ENCODE measurements around the gene DGKI.

The DGKI gene

DNA sequence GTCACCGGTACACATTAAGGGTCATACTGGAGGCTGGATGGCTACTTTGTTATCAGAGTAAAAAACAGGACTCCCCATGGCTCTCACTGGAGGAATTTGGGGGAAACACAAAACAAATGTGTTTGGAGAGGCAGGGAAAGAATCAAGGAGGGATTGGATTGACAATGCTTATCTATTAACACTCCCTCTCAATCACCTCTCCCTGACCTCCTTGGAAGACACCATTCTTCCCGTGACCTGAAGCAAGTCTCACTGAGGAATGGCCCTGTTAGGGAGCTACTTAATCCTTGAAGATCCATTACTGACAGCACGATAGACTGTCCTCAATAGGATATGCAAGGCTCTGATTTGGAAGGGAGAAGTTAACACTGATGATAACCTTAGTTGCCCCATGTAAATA lies 261.2 kb downstream of the DGKI start:
- DNase-seq: no peak

DNA sequence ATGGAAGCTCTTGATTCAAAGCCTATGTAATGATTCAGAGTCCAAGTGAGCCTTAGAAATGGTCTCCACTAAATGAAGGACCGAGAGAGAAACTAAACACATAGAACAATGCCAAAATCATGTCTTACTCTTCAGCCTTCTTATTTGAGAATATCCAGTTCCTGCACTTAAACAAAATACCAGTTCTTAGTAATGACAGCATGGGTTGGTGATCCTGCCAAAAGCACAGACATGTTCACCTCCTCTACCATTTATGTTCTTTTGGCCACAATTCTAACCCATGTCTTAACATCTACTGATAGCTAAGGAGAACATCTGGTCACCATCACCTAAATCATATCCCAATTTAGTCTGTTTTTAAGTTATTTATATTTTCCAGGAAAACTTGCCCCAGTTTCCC lies 263.6 kb downstream of the DGKI start:
- DNase-seq: no peak

DNA sequence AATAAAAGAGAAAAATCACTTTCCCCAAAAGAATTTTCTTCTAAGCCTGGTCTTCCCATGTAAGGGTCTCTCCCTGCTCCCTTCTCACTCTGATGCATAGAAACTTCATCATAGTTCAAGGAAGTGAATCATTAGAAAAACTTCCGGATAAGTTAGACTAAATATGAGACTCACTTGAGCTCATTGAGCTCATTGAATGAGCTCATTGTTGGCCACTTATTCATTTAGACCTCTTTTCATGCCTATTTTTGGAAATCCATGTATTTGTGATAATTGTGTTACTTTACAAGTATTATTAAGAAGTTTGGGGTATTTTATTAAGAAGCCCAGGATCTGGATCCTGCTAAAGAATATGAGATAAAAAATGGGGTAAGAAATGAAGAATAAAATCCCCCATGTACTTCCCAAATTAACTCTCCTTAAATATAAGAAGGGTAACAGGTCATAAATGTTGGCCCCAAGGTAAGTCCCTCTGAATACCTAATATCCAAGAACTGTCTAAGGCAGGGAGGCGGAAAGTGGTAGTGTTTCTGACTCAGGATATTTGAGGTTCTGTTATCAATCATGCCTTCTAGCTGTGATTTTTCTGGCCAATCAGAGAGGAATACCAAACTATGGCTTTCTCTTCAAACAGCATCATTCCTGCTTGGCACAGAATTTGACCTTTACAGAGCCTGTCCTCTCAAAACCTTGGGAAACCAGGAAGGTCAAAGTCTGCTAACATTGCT lies 266.7 kb downstream of the DGKI start:
- no peak for DNase-seq

DNA sequence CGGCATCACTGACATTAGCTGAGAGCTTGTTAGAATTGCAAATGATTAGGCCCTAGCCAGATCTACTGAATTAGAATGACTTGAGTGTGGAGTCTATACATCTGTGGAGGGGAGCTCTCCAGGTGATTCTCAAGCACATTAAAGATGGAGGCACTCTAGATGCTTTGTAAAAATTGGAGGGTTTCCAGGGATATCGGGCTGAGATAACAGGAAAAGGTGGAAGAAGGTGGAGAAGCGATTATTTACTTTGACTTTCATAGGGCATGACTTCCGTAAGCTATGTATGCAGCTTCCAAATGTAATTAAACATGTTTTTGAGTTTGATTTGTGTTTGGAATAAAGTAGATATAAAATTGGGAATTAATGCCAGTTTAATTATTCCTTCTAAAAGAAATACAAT lies 268.2 kb downstream of the DGKI start:
- no peak for DNase-seq

DNA sequence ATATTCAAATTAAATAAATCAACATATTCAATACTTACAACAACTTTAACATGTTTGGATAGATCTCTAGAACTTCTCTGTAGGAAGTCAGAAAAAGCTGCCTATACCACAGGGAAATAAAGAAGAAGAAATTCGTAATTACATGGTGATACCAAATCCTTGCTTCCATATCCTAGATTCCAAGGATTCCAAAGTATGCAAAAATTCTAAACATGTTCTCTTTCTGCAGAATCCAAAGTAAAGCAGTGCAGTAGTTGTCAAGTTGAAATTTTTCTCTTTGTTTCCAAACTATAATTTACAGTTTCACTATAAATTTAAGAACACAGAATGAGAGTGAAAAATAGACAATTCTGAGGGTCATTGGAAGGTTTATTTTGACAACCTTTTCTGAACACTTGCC lies 269.6 kb downstream of the DGKI start:
- no peak for DNase-seq

DNA sequence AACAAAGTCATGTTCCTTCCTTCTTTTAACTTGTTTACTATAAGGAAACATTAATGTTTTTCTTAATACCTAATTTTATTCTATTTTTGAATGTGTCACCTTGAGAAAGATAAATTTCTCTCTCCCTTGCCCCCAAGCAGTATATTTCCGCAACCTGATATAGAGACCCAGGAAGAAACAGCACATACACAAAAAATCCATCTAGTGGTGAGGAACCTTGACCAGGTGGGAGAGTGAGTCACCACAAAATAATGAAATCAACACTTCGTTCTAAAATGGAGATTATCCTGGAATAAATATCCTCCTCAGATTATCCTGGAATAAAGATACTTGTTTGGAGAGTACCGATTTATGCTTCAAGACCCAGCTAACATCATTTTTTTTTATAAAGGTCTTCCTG lies 270.3 kb downstream of the DGKI start:
- no peak for DNase-seq

DNA sequence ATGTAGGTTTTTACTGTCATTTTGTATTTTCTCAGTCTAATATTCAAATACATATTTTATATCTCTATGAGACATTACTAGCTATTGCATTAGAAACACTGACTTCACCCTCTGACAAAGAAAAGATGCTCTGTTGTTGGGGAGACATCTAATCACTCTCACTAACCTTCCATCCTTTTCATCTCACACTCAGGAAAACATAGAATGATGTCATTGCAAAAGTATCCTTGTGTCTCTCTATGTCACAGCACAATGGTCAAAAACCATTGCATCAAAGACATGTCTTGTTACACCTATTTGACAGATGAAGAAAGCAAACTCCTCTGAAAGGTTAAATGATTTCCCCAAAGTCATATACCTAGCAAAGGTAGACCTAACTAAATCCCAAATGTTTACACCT lies 272.0 kb downstream of the DGKI start:
- no peak for DNase-seq

DNA sequence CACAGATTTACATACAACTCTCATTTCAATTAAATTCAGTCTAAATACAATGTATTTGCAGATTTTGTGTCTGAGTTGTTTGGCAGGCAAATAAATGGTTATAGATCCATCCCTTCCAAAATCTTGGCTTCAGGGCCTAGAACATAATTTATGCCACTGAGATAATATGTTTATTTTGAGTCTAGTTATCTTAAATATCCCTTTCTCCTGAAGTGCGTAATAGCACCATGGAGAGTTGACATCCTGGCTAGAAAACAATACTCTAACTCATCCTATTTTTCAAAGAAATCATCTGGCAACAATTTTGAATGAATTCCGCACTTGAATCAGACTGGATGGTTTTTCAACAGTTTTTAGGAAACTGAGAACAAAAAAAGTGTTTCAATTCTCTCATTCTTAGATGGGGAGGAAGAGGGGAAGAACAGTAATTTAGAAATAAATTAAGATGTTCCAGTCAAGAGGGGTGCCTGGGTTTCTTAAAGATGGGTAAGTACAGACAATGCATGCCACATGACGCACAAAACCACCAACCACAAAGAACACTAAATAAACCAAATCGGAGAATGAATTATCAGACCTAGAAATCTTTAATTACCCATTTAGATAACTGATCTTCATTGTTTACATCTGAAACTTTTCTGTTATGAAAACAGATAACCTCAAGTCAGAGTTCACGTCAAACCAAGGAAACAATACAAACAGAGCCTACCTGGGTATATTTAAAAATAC lies 274.6 kb downstream of the DGKI start:
- no peak for DNase-seq

DNA sequence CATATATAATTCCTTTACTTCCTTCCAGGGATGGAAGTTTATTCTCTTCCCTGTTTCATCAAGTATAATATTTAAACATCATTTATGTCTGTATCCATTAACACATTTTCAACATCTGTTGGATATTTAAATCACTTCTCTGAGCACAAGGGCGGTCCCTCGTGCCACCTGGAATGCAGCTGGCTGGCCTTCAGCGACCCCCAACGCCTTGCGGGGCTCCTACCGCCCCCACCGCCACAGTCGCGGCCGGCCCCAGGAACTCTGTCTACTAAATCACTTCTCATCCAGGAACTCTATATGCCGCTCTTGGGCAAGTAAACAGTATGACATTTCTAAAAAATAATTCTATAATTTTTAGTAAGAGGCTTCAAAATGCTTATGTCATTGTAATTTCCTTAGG lies 282.1 kb downstream of the DGKI start:
- no peak for DNase-seq

DNA sequence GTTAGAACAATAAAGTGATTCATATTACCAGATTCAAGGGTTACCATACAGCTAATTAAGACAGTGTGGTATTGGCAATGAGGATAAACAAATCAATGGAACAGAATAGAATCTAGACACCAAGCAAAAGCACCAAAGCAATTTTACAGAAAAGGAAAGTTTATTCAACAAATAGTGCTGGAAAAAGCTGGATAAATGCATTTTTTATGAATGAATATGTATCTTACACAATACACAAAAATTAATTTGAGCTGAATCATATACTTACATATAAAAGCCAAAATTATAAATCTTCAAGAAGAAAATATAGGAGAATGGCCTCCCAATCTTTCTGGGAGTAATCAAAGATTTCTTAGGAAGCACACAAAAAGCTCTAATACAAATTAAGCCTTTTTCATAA lies 282.8 kb downstream of the DGKI start:
- DNase-seq: no peak

DNA sequence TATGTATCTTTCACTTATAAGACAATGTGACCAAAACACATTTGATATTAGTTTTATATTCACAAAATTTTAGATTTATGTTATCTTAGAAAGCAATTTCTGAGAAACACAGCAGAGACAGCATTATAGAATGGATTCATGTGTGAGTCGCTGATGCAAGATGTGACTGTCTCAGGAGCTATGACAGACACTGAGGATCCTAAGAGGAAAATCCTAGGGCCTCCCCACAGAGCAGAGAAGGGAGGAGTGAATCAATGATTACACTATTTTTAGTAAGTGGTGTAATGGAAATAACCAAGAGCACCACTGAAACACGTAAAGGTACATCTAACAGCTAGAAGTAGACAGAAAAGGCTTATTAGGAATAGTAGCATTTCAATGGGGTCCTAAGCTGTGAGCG lies 299.3 kb downstream of the DGKI start:
- DNase-seq: no peak

DNA sequence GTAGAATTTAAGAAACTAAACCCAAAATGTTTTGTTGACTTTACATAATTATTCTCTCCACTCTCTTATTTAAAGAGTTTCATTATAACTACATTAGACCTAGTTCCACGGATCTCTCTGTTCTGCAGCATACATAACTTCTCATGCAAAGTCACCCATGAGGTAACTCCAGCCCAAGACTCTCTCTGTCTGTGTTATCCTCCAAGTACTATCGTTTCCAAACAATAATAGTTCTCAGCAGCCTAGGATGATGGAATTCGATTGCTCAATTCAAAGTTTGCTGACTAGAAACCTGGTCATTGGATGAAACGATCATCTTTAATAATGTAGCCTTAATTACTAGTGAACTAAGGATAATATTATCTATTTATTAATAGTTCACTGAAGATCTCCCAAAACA lies 300.1 kb downstream of the DGKI start:
- DNase-seq: no peak

DNA sequence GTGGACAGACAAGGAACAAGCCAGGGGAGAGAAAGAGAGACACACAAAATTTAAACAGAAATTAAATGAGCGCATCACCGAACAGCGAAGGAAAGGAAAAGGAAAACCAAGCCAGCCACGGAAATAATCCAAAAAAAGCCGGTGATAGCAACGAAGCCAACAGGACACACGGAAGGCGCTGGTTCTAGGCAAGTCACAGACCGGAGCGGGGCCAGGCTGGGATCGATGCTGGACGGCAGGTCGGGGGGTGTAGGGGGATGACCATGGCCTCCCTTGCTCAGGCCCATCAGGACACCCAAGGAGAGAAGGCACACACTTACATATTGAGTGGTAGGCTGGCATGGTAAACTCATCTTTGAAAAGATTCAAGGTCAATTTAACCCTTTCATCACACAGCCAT lies 300.8 kb downstream of the DGKI start:
- no peak for DNase-seq

DNA sequence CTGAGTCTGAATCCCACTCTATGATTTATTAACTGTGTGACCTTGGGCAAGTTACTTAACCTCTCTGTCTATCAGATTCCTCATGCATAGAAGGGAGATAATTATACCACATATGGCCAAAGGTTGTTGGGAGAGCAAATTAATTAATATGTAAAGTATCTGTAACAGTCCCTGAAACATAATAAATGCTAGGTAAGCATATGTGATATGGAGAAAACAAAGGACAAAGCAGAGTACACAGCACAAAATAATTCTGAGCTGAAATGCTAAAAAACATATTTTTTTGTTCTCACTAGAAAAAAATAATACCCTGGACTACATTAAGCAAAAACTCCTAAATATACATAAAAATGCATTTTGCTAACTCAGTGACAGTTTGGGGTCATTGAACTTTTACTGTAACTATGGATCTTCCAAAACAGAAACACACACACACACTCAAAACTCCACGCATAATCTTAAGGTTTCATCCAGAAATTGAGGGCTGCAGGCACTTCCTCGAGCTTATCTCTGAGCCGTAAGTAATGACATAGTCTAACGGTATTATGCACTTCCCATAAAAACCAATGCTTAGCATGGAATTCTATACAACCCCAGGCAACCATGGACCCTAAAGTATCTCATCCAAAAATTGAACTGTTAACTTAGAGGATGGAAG lies 301.6 kb downstream of the DGKI start:
- no peak for DNase-seq

DNA sequence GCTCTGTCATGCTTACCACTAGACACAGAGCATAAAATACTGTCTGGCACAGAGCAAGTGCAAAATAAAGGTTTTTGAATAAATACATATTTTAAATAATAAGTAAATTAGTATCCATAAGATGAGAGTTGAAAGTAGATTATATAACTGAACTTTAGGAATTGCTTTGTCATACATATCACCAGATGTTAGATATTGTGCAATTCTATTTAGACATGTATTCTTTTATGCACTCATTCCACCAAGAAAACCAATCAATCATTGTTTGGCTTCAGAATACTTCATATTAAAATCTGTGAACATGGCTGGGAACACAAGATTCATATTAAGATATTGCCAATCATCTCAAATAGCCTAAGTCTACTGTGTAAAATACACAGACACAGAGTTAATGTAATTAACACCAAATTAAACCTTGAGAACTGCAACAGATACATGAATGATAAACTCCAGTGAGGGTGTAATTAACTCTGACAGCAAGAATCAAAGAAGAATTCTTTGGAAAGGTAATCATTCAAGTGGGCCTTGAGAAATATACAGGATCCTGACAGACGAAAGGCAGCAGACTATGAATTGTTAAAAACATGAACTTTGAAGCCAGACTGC lies 302.2 kb downstream of the DGKI start:
- DNase-seq: no peak

DNA sequence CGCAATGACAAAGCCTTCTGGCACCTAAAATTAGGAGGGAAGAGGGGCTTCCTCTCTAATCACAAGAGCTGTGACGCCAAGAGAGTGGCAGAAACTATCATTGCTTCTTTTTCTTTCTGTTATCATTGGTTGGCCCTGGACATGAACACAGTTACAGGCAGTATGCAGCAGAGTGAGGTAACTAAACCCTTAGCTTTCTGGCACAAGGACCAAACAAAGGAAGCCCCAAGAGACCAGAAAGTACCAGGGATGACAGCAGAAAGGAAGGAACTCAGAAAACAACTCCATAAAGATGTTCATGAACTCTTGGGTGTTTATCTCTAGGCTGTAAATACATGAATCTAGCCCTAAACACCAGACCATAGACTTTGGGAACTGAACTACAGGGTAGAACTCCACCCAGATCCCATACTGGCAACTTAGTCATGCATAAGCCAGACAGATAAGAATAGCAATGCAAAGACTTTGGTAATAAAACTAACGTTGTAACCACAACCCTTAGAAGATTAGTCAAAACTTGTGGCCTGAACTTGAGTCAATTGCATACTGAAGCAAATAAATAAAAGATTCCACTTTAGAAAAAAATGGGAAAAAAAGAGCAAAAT lies 307.6 kb downstream of the DGKI start:
- DNase-seq: no peak

DNA sequence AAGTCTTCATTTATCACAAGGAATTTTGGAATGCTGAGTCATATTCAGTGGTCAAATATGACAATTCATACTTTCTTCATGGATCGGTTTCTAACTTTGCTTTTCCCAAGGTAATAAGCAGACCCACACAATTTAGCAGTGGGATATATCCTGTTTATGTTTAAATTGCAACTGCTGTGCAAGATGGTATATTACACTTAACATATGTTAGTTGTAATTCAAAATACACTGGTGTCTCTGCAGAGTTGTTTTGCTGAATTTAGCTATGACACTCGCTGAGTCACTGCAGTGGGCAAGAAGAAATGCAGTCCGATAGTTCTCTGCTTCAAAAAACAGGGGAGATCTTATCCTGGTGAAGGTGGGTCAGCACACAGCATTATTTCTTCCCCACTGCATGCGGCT lies 308.4 kb downstream of the DGKI start:
- no peak for DNase-seq

DNA sequence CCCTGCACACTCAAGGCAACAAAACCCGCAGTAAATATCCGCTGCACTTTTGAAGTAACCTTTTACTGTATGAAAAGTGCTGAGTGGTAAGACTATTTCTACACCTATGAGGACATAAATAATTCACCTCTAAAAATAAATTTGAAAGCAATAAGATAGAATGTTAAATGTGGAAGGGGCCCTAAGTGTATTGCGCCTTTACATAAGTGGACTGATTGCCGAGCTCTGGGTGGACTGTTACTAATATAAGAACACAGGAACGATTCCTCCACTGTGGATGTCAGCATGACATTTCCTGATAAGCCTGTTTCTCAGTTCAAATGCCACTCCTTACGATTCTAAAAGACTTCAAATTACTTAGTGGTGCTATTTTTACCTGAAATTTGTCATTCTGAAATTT lies 311.2 kb downstream of the DGKI start:
- DNase-seq: no peak

DNA sequence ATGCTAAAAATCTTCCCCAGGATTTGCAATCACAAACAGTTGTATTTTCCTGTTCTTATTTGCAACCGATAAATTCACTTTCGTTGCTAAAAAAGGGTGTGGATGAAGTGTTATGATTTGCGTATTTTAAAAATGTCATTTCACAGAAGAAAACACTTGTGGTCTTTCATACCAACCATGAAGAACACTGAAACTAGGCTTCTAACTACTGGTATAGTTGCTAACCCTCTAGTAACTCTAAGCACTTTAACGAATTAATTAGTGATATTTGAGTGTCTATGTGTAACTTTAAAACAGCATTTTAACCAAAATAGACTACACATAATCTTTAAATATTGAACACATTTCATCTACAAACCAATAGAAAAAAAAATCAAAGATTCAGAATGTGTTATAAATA lies 315.1 kb downstream of the DGKI start:
- DNase-seq: no peak

DNA sequence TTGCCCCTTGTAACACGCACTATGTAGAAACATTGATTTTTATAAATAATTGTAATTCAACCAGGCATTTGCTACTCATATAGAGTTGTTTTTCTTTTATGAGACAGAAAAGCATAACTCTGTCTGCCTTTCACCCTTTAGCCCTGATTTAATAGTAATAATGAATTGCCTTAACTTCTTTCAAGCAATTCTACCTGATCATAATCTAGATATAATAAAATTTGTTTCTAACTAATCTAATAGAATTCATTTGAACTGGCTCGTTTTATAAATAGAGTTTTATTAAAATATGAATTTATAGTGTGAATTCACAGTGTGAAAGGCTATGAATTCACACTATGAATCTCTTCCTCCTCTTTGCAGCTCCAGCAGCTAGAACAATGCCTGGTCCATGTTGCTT lies 319.1 kb downstream of the DGKI start:
- DNase-seq: no peak

DNA sequence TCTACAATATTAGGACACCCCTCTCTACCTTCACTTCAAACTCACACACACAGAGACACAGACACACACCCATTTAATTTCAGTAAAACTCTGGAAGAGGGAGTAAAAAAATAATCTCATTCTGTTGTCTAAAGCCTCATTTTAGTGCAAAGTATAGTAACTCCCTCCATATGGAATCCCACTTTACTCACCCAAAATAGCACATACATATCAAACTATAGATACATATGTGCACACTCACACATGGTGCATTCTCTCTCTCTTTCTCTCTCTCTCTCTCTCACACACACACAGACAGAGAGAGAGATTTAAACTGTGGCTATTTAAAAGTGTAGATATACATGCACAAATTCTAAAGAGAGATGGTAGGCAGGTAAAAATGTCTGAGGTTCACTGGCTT lies 323.6 kb downstream of the DGKI start:
- no peak for DNase-seq

DNA sequence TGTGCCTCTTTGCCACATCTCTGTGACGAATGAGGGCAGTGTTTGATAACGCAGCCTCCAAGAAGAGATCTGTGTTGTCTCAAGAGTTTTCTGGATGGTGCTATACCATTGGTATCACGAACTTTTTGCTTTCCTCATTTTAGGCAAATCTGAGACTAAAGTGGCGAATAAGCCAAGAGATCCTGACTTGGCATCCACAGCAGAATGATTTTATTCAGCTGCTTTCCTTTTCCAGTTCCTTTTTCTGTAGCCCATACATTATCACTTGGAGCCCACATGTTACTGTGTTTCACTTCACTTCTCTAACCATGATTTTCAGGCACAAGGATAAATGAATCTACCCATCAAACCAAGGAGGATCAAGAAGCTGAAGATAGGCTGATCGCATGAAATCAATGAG lies 325.3 kb downstream of the DGKI start:
- no peak for DNase-seq

DNA sequence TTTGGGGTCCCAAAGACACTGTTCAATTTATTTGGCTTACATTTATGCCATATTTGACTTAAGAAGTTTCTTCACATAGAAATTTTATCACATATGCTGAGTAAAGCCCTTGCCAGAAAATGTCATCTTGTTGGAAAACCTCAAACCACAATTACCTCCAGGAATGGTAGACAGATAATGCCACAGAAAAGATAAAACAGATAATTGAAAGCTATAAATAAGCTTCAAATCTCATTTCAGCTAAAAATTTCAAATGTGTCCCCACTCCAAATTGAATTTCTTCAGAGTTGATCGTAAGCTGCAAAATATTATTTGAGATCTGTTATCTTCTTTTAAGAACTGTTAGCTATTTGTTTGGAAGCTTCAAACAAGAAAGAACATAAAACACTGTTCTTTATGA lies 326.8 kb downstream of the DGKI start:
- no peak for DNase-seq

All from CD4-positive, alpha-beta T cell treated with Interleukin-10 for 1 hour (primary cell).